ENCODE data around the gene DAPP1.

GRCh38 chr4:99801005-99801699 is 15.5 kb upstream of the DAPP1 start:
- no peak for TF ChIP-seq POLR2AphosphoS5 (IDR thresholded peaks at IDR 0.05; ENCODE audit: low read depth, low read length)
- TF ChIP-seq POLR2A (IDR thresholded peaks at IDR 0.05; ENCODE audit: low read depth, low read length) = no peak
- no peak for TF ChIP-seq TAF1 (IDR thresholded peaks at IDR 0.05; ENCODE audit: borderline replicate concordance, low read depth, low read length)
